Measurements from ENCODE around the gene PTPRN2. TPM values are rescaled to one million over a fixed set of nuclear protein-coding genes. Genes with fewer than 3 reads are reported as not detected.

The PTPRN2 gene
- total RNA-seq, 2 experiments from 2014 or later = 0.70 TPM; not detected in 1

DNA sequence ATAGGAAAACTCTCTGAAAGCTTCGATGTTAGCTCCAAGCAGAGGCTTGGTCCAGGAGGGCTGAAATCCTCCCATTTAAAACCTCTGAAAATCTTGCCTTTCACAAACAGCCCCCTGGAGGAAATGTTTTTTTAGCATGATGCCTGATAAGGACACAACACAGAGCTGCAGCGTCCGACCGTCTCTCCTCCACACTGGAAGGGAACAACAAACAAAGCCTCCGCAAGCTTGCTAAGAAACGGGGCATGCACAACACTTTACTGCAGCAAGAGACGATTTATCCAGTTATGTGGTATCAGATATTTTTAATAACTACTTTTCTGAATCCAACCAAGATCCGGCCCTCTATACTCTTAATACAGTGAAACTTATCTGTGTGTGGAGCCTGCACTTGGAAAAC, 182.3 kb downstream of the PTPRN2 start:
- H4K20me1 ChIP-seq (ENCODE audit: insufficient read depth, low read length) = no peaks in the 10 kb centered on the region
- no peak overlapping the region for H3K4me3 ChIP-seq (ENCODE audit: low read depth, low read length, poor library complexity, severe bottlenecking)
- POLR2A ChIA-PET = no interaction called here
- H3K9me2 ChIP-seq (ENCODE audit: insufficient read depth, low read length) = no peaks in the 10 kb centered on the region
- H3K4me2 ChIP-seq (ENCODE audit: low read length) = no peak overlapping the region
- H3K79me2 ChIP-seq (ENCODE audit: insufficient read depth, low read depth, low read length) = no peaks in the 10 kb centered on the region
- H3K9me3 ChIP-seq (ENCODE audit: low read length) = no peaks in the 10 kb centered on the region
- intact Hi-C loops (cut with micrococcal nuclease; ENCODE audit: unreplicated experiment) = no loop called here
- no peak overlapping the region for H2AFZ ChIP-seq (ENCODE audit: low read length)
- H3K4me1 ChIP-seq (ENCODE audit: insufficient read depth, low read length, poor library complexity, severe bottlenecking) = no peaks in the 10 kb centered on the region
- DNase-seq (ENCODE audit: low spot score) = no peak
- no peak overlapping the region for H3K27ac ChIP-seq (ENCODE audit: low read depth, low read length, poor library complexity, severe bottlenecking)
- BruUV-seq (replicated peaks) = no TSS peak
- TF ChIP-seq EZH2phosphoT487 (IDR thresholded peaks at IDR 0.05; ENCODE audit: borderline replicate concordance, low read depth, low read length) = no peak
- TF ChIP-seq, protein P1, sequence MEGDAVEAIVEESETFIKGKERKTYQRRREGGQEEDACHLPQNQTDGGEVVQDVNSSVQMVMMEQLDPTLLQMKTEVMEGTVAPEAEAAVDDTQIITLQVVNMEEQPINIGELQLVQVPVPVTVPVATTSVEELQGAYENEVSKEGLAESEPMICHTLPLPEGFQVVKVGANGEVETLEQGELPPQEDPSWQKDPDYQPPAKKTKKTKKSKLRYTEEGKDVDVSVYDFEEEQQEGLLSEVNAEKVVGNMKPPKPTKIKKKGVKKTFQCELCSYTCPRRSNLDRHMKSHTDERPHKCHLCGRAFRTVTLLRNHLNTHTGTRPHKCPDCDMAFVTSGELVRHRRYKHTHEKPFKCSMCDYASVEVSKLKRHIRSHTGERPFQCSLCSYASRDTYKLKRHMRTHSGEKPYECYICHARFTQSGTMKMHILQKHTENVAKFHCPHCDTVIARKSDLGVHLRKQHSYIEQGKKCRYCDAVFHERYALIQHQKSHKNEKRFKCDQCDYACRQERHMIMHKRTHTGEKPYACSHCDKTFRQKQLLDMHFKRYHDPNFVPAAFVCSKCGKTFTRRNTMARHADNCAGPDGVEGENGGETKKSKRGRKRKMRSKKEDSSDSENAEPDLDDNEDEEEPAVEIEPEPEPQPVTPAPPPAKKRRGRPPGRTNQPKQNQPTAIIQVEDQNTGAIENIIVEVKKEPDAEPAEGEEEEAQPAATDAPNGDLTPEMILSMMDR (conservative IDR thresholded peaks at IDR 0.05; ENCODE audit: low read length) = no peak
- H3K36me3 ChIP-seq (ENCODE audit: insufficient read depth, low read length) = no peaks in the 10 kb centered on the region
- CTCF ChIA-PET (ENCODE audit: unreplicated experiment) = no interaction called here

DNA sequence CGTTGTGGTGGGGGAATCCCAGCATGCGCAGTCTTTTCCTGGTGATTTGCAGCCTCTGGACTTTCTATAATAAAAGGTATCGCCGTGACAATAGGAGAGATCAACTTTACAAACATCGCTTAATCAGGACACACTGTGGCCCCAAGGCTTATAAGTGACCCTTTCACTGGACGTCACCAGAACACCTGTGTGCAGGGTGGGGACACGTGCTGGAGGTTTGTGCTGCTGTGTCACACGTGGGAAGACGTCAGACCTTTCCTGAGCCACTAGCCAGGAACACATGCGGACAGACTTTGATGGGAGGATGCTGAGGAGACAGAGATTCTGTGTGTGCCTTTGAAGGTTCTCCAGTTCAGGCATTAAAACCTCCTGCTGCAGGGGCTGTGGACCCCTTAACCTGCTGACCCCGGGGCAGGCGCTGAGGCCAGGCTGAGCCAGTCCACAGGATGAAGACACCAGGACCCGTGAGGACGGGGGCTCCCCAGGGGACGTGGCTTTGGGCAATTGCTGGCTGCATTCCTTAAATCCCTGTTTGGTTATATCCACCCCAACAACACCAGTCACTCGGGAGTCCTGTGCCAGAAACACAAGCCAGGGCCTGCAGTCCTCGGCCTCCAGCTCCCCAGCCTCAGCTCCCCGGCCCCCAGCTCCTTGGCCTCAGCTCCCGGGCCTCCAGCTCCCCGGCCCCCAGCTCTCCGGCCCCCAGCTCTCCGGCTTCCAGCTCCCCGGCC, 183.4 kb downstream of the PTPRN2 start:
- POLR2A ChIA-PET = no interaction called here
- Histone ChIP-seq H2AFZ (ENCODE audit: low read length) (no peak overlapping the region), H3K9me3 (ENCODE audit: low read length) (no peaks in the 10 kb centered on the region), H3K4me1 (ENCODE audit: insufficient read depth, low read length, poor library complexity, severe bottlenecking) (no peaks in the 10 kb centered on the region), H4K20me1 (ENCODE audit: insufficient read depth, low read length) (no peaks in the 10 kb centered on the region), H3K9me2 (ENCODE audit: insufficient read depth, low read length) (no peaks in the 10 kb centered on the region), H3K4me2 (ENCODE audit: low read length) (no peak overlapping the region), H3K4me3 (ENCODE audit: low read depth, low read length, poor library complexity, severe bottlenecking) (no peak overlapping the region), H3K79me2 (ENCODE audit: insufficient read depth, low read depth, low read length) (no peaks in the 10 kb centered on the region), H3K36me3 (ENCODE audit: insufficient read depth, low read length) (no peaks in the 10 kb centered on the region), H3K27ac (ENCODE audit: low read depth, low read length, poor library complexity, severe bottlenecking) (no peak overlapping the region)
- TF ChIP-seq, protein P1 (conservative IDR thresholded peaks at IDR 0.05; ENCODE audit: low read length) = no peak
- no peak for TF ChIP-seq EZH2phosphoT487 (IDR thresholded peaks at IDR 0.05; ENCODE audit: borderline replicate concordance, low read depth, low read length)
- no TSS peak for BruUV-seq (replicated peaks)
- intact Hi-C loops (cut with micrococcal nuclease; ENCODE audit: unreplicated experiment) = no loop called here
- CTCF ChIA-PET (ENCODE audit: unreplicated experiment) = interaction anchor here (0.6 kb wide), 1 partner anchor 655 kb away, joined by 3 read pairs; no protein-coding TSS in a partner anchor
- DNase-seq (ENCODE audit: low spot score) = no peak

Measured in OCI-LY7 (cell line).